HG03575 (cell line): ENCODE data around the gene FBXO46.
"Not testable (repeated sequence)": the region's sequence is repeated elsewhere in the genome, so short reads cannot be mapped to it uniquely, and the experiment has no call there.

Experiments used
- ATAC-seq: cut with Tn5 transposase; IDR thresholded peaks from one replicate; pipeline ENCODE4 v1.9.1; 2021; ENCODE audit not compliant: unreplicated experiment, insufficient number of reproducible peaks, low FRiP score; ENCODE audit errors: extremely low read depth

The FBXO46 gene

DNA sequence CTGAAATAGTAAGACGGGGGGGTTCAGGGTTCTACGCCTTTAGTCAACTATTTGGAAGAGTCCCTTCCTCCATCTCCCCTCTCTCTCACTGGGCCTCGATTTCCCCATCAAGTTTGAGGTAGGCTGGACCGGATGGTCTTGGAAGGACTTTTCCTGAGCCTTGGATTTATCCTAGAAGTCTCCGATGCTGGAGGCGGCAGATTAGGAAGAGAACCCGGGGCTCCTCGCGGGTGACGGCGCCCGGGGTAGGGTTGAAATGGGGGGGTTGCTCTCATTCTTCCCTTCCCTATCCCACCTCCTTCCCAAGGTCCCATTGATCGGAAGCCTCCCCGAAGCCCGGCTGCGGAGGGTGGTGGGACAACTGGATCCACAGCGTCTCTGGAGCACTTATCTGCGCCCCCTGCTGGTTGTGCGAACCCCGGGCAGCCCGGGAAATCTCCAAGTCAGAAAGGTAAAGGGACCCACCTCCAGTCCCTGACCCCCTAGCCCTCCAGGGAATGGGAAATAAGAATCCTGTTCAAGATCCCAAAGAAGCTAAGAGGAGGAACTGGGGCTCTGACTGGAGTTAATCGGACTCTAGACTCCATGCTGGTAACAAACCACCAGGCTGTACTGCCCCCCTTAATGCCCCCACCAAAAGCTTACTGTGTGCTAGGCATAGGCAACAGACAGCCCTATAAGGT, 37.4 kb downstream of the FBXO46 start:
- ATAC-seq, result no peak

DNA sequence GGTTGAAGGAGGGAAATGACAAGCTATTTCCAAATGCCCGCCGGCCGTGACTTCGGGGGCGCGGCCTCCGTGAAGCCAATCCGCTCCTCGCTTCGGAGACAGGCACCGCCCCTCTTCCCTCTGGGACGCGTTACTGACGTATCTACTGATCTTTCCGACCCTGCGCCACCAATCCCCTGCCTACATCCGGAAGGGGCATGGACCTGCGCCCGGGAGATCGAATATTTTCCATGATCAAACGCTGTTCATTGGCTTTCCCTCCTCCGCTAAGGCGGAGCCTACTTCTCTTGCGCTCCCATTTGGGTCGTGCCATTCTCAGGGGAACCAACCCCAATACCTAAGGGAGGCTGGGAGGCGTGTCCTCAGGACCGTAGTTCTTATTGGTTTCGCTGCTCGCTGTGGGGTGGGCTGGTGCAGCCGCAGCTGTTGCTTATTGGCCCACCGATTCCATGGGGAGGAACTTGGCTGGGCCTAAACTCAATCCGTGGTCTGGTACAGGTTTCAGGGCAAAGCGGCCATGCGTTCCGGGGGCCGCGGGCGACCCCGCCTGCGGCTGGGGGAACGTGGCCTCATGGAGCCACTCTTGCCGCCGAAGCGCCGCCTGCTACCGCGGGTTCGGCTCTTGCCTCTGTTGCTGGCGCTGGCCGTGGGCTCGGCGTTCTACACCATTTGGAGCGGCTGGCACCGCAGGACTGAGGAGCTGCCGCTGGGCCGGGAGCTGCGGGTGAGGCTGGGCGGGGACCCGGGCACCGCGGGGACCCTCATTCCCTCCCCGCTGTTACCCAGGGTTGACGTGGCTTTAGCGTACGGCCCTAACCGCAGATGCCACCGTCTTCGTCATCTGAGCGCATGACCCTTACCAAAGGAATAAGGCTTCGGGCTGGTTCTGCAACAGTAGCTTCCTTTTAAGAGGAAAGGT, 38.2 kb downstream of the FBXO46 start, which contains the start of gene QPCTL:
Gene QPCTL, plus strand, starts transcription at position 480 of the 919 bp plus-strand sequence. Its CDS starts 38 bp downstream, at position 518.
- peak; percentile 72 for ATAC-seq

DNA sequence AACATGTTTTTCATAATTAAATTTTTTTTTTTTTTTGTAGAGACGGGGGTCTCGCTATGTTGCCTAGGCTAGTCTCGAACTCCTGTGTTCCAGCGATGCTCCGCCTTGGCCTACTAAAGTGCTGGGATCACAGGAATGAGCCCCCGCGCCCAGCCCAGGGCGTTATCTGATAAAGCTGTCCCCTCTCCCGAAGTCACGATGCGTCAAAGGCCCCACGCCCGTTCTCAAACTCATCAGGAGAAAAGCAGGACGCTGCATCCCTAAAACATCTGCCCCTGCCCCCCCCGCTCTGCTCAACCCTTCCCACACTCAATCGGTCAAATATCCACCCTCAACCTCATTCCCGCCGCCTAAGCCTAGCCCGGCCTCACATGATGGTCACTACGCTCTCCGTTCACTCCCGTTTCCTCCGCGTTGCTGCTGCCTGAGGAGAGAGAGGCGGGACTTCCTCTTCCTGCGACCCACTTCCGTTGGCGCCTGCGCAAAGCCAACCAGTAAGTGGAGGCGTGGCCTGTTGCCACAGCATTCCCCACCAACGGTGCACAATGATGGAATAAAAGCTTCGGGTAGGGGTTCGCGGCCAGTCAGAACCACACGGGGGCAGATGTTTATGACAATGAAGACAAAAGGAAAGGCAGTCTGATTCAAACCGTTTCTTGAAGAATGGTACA, 39.0 kb downstream of the FBXO46 start, which contains the start of gene SNRPD2:
Gene SNRPD2, minus strand, starts transcription at position 438 of the 671 bp plus-strand sequence. Its CDS starts 65 bp downstream, at position 373.
- peak; percentile 23 for ATAC-seq

DNA sequence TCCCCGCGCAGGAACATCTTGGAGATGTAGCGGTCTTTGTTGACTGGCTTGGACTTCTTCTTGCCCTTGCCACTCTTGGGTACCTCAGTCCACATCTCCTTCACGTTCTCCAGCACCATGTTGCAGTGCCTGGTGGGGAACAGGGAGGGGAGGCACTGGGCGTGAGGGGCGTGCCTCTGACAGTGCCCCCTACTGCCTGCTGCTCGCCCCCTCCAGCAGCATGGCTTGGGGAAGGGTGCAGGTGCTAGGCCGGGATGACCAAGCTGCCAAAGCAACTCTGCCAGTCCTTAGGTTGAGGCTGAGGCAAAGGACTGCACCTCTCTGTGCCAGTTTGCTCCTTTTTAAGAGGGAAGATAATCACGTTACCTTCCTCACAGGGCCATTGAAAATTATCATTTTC, 43.1 kb downstream of the FBXO46 start:
- ATAC-seq, result no peak

DNA sequence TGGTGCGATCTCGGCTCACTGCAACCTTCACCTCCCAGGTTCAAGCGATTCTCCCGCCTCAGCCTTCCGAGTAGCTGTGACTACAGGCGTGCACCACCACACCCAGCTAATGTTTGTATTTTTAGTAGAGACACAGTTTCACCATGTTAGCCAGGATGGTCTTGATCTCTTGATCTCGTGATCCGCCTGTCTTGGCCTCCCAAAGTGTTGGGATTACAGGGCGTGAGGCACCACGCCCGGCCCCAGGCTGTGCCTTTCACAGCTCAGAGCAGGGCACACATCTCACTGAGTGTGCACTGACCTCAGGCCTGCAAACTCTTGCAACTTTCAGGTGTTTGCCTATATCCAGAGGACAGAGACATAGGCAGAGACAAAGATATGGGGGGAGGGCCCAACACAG, 45.7 kb downstream of the FBXO46 start:
- ATAC-seq, result not testable (repeated sequence)

DNA sequence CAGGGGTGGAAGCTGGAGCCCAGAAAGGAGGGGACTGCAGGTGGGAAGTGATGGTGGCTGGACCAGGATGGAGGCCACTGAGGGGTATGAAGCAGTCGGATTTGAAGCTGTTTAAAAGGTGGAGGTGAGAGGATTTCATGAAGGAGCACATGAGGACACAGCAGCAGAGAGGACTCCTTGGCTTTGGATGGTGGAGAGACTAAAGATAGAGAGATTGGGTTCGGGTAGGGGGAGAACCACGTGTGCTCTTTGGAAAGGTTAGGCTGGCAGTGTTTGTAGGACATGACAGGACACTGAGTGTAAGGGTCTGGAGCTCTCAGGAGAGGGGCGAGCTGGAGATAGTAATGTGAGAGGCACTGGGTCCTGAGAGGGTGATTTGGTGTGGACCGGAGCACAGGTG, 47.8 kb downstream of the FBXO46 start:
- ATAC-seq, result no peak

DNA sequence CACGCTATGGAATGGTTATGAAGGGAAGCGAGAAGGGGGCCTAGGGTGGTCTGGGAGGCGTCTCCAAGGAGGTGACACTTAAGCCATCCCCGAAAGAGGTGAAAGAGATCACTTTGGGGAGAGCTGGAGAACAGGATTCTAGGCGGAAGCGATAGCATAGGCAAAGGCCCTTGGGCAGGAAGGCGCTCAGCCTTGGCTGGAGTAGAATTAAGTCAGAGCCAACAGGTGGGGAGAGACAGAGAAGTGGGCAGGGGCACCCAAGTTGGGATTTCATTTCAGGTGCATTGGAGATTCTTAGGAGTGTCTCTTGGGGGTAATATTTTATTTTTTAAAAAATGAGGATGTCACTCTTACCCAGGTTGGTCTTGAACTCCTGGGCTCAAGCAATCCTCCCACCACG, 48.6 kb downstream of the FBXO46 start:
- ATAC-seq, result no peak

DNA sequence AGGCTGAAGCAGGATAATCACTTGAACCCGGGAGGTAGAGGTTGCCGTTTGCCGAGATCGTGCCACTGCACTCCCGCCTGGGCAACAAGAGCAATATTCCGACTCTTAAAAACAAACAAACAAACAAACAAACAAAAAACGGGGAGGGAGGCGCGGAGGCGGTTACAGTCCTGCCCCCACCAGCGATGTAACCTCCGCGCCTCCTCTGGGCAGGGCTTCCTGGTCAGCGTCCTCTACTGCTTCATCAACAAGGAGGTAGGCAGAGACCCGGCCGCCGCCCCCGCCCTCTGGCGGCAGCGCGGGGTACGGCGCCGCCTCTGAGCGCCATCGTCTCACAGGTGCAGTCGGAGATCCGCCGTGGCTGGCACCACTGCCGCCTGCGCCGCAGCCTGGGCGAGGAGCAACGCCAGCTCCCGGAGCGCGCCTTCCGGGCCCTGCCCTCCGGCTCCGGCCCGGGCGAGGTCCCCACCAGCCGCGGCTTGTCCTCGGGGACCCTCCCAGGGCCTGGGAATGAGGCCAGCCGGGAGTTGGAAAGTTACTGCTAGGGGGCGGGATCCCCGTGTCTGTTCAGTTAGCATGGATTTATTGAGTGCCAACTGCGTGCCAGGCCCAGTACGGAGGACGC, 49.2 kb downstream of the FBXO46 start:
- ATAC-seq, result no peak

DNA sequence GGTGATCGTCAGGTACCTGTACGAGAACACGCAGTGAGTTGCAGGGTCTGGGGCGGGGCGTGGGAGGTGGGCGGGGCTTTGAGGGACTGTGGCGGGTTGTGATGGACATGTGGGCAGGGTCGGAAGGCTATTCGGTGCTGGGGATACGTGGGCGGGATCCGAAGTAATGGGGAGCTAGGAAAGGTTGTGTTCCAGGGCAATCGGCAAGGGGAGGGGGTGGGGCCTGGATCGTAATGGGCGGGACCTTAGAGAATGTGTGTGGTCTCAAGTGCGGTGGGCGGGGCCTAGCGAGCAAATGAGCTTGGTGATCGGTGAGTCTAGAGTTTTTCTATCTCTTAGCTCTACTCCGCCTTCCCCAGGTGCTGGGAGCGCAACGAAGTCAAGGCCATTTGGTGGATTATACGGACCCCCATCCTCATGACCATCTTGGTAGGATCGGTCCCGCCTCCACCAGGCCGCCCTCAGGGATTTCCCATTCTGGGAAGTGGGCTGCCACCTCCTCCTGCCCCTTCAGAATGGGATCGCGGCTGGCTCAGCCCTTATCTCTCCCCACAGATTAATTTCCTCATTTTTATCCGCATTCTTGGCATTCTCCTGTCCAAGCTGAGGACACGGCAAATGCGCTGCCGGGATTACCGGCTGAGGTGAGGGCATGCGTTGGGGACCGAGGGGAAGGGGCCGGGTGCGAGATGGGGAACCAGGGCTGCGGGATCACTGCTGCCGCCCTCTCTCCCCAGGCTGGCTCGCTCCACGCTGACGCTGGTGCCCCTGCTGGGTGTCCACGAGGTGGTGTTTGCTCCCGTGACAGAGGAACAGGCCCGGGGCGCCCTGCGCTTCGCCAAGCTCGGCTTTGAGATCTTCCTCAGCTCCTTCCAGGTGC, 53.1 kb downstream of the FBXO46 start:
- ATAC-seq, result no peak

DNA sequence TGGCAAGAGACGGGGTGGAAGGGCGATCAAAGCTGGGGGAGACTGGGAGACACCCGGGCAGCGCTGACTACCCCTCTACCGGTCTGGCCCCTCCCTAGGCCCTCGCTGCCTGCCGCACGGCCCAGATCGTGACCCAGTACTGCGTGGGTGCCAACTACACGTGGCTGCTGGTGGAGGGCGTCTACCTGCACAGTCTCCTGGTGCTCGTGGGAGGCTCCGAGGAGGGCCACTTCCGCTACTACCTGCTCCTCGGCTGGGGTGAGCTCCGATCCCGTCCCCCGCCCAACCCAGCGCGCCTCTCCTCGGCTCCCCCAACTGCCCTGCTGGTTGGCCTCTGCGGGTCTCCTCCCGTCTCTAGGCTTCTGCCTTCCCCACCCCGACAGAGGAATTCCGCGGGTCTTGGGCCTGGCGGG, 53.8 kb downstream of the FBXO46 start:
- no peak for ATAC-seq

DNA sequence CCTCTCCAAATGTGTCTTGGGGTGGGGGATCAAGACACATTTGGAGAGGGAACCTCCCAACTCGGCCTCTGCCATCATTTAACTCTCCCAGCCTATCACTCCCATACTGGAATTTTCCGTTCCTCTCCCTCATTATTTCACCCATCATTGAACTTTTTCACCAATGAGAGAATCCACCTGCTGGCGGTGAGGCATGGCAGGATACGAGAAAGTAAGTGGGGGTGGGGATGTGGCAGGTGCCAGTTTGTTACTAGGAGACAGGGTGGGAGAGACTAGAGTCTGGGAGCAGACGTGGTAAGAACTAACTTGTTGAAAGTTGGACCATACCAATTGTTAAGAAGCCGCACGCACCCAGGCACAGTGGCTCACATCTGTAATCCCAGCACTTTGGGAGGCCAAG, 55.8 kb downstream of the FBXO46 start:
- no peak for ATAC-seq

DNA sequence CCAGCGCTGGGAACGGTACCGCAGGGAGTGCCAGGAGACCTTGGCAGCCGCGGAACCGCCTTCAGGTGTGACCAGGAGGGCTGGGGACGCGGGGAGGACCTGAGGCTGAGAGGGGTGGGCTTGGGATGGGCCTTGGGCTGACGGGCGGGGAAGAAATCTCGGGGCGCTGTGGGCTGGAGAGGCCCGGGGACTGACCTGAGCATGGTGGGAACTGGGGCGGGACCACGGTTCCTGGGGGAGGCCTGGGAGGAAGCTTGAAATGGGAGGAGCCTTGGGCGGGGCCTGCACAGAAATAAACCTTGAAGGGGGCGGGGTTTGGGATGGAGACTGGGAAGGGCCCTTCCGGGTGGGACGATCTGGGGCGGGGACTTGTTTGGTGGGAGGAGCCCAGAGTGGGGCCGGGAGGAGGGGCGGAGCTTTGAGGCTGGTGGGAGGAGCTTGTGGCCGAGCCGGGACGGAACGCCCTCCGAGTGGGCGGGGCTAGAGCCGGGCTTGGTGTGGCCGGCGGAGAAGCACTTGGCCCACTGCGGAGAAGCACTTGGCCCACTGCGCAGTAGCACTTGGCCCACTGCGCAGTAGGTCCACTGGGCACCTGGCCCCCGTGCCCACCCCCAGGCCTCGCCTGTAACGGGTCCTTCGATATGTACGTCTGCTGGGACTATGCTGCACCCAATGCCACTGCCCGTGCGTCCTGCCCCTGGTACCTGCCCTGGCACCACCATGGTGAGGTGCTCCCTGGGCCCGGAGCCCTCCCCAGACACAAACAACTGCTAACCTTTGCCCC, 59.8 kb downstream of the FBXO46 start:
- no peak for ATAC-seq

DNA sequence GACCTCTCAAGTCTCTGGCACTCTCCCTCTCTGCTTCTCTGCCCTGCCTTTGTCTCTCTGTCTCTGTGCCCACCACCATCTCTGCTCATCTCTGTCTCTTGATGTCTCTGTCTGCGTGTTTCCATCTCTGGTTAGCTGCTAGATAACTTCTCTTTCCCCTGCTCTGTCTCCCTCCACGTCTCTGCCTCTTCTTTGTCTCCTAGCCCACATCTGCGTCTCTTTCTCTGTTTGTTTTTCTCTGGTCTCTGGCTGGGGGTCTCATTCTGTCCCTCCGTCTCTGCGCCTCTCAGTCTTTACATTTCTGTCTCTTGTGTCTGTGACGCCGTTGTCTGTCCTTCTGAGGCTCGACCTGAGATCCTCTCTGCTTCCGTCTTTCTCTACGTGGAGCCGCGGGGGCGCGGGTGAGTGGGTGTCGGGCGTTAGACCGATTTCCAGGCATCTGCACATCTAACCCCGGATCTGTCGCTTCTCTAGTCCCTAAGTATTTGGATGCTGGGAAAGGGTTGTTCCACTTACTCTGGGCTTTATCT, 62.3 kb downstream of the FBXO46 start:
- ATAC-seq, result no peak

DNA sequence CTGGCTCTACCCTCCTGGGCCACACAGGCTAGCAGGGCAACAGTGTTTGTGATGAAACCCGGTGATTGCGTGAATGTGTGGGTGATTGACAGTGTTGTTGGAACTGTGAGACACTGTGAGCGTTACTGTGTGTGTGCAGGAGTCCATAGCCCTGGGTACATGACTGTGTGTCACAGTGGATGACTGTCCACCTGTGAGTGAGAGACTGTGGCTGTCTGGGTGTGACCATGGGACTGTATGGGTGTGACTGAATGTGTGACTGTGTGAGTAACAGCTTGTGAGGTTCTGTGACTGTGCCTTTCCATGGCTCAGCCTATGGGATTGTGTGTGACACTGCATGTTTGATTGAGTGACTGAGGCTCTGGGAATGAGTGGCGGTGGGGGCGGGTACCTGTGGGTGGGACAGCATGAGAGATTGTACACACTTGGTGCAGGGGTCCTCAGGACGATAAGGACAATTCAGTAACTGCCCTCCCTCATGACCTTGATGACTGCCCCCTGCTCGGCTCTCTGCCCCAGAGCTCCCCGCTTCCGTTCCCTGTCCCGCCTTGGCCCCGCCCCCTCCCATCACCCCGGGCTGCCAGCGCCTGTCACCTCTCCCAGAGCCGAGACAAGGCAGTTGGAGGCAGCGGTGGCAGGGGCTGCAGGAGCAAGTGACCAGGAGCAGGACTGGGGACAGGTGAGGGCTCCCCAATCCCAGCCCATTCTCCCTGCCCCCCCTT, 62.9 kb downstream of the FBXO46 start, which contains the start of gene GIPR:
Gene GIPR, plus strand, starts transcription at position 602 of the 722 bp plus-strand sequence. CDS start 1,300 bp downstream, outside the sequence.
- ATAC-seq, result no peak

DNA sequence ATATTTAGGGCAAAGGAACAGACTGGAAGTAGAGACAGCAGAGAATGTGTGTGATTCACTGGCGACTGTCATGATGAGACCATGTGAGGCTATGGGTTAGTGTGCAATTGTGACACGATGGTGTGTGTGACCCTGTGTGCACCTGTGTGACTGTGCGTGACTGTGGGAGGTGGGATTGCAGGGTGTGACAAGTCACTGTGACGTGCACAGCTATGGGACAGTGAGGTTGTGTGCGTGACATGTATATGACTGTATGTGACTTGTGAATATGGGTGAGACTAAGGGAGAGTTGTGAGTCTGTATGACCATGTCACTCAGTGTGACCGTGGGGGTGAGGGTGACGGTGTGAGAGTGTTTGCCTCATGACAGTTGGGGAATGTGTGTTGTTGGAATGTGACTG, 66.1 kb downstream of the FBXO46 start:
- no peak for ATAC-seq

DNA sequence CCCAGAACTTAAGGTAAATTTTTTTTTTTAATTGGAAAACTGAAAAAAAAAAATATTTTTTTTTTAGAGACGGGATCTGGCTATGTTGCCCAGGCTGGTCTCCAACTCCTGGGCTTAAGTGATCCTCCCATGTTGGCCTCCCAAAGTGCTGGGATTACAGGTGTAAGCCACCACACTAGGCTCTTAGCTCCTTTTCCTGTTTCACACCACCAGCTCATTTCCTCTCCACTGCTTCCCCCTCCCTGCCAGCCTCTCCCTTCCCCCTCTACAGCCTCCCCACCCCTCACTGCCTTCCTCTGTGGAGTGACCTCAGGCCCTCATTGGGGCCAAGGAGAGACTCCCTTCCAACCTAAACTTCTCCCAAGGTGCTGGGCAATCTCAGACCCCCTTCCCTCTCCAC, 66.9 kb downstream of the FBXO46 start:
- ATAC-seq, result no peak

DNA sequence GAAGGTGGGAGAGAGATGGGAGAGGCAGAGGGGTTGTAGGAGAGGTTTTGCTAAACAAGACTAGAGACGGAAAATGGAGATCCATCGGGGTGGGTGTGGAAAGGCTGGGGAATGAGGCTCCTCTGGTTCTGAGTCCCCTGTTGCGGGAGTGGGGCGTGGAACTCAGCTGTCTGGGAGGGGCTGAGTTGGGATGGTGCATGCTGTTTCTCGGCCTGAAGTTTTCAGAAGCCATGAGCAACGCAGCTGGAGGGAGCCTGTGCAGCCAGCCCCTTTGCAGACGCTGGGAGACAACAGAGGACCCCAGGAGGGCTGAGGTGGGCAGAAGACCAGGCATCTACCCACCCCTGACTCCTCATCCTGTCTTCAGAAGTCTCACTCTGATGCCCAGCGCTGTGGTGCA, 70.1 kb downstream of the FBXO46 start:
- no peak for ATAC-seq
